HCT116 (cell line): ENCODE results near the gene ENPP3.

Experiments
- CEBPB ChIP-seq: IDR thresholded peaks from 2 replicates; pipeline ENCODE4 v1.6.1; 2012; ENCODE audit warnings: low read depth
- EZH2 ChIP-seq: fragments of 200-600 bp; sonication (generic); IDR thresholded peaks from 2 replicates; pipeline ENCODE4 v1.6.1; 2017; ENCODE audit warnings: antibody characterized with exemption, mixed run types
- POLR2A ChIP-seq: IDR thresholded peaks from 2 replicates; pipeline ENCODE4 v1.7.0; 2011; ENCODE audit warnings: borderline replicate concordance; ENCODE audit not compliant: insufficient read depth, insufficient read length; ENCODE audit errors: extremely low read depth
- POLR2AphosphoS5 ChIP-seq: IDR thresholded peaks from 2 replicates; pipeline ENCODE4 v1.6.1; 2011; ENCODE audit warnings: mild to moderate bottlenecking, low read depth, low read length, moderate library complexity
- TF ChIP-seq, protein P1 (sequence below), 3 experiments: fragments of 200-600 bp in 1 of 3; sonication (generic) in 1 of 3; IDR thresholded peaks in 2 of 3; conservative IDR thresholded peaks in 1 of 3; 2 replicates each; pipeline ENCODE4 v1.5.1; 2012 to 2017; ENCODE audit warnings: low read depth in 2 of 3, low read length in 2 of 3, antibody characterized with exemption in 1 of 3, borderline replicate concordance in 1 of 3, control low read depth in 1 of 3, mild to moderate bottlenecking in 1 of 3, mixed read lengths in 1 of 3, mixed run types in 1 of 3, moderate library complexity in 1 of 3; ENCODE audit not compliant: insufficient read depth in 1 of 3

DNA sequence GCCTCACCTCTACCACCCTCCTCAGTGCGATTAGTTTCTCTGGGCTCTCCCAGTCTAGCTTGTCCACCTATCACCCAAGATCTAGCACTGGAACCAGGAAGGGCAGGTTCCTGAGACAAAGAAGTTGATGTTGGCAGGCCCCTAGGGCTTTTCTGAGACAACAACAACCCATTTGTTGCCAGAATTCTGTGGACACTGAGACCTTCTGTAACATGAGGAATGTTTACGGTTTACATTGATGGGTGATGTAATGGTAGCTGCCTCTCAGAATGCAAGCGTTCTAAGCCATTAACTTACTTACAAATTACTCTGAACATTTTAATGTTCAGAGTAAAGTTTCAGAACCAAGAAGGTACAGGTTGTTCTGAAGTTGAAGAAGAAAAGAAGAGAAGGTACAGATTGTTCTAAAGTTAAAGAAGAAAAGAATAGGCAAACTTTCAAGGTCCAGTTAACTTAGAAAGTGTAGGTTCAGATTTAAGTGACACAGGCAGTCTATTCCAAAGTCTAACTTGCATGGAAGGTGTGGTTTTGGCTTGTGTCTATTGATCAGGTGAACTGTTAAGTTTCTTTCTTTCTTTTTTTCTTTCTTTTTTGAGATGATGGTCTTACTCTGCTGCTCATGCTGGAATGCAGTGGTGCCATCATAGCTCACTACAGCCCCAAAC is 5.3 kb upstream of the ENPP3 start:
- TF ChIP-seq, protein P1, sequence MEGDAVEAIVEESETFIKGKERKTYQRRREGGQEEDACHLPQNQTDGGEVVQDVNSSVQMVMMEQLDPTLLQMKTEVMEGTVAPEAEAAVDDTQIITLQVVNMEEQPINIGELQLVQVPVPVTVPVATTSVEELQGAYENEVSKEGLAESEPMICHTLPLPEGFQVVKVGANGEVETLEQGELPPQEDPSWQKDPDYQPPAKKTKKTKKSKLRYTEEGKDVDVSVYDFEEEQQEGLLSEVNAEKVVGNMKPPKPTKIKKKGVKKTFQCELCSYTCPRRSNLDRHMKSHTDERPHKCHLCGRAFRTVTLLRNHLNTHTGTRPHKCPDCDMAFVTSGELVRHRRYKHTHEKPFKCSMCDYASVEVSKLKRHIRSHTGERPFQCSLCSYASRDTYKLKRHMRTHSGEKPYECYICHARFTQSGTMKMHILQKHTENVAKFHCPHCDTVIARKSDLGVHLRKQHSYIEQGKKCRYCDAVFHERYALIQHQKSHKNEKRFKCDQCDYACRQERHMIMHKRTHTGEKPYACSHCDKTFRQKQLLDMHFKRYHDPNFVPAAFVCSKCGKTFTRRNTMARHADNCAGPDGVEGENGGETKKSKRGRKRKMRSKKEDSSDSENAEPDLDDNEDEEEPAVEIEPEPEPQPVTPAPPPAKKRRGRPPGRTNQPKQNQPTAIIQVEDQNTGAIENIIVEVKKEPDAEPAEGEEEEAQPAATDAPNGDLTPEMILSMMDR (IDR thresholded peaks at IDR 0.05 in 2 of 3, conservative IDR thresholded peaks at IDR 0.05 in 1 of 3; ENCODE audit: borderline replicate concordance in 1 of 3, insufficient read depth in 1 of 3, low read depth in 2 of 3, low read length in 2 of 3): no peak
- no peak for TF ChIP-seq EZH2
- no peak for TF ChIP-seq POLR2A
- TF ChIP-seq POLR2AphosphoS5: no peak
- TF ChIP-seq CEBPB: no peak
